ENCODE results near the gene EPHA7.

GRCh38 chr6:93238632-93239031 is 180.7 kb downstream of the EPHA7 start:
- no peak for TF ChIP-seq CTCF (conservative IDR thresholded peaks at IDR 0.05 in 1 of 2, IDR thresholded peaks at IDR 0.05 in 1 of 2; ENCODE audit: extremely low read depth in 1 of 2, insufficient read depth in 1 of 2, low read depth in 1 of 2, low read length in 2 of 2)
- TF ChIP-seq EZH2 (IDR thresholded peaks at IDR 0.05; ENCODE audit: borderline replicate concordance, low read length) = no peak

Data from mammary epithelial cell (primary cell).